ENCODE measurements around the gene SPINT4.

DNA sequence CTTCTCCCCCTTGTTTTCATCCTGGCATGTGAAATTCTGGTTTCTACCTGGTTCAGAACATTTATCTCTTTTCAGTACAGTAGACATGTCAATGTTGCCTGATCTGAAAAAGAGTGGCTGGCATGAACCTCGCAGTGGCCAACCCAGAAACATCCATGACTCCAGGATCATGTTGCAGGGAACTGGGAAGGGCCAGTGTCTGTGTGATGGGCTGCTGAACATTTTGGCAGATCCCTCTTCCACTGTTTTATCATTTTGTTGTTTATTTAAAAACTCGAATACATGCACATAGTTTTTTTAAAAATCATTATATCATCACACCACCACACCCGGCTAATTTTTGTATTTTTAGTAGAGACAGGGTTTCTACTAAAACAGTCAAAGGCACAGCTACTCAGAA lies 50.5 kb downstream of the SPINT4 start:
- TF ChIP-seq CTCF (IDR thresholded peaks at IDR 0.05) (no peak), POLR2A (IDR thresholded peaks at IDR 0.05) (no peak)
